PC-9 (cell line): Measurements from ENCODE around the gene NR5A1.

Source experiments
- EZH2 ChIP-seq: fragments of 200-600 bp; sonication (generic); IDR thresholded peaks from 2 replicates; pipeline ENCODE4 v1.8.0; 2017; ENCODE audit warnings: antibody characterized with exemption, low read depth
- TF ChIP-seq, protein P1 (sequence below): fragments of 200-600 bp; sonication (generic); conservative IDR thresholded peaks from 2 replicates; pipeline ENCODE4 v1.6.1; 2017; ENCODE audit warnings: mixed run types, antibody characterized with exemption, mild to moderate bottlenecking, moderate library complexity

DNA sequence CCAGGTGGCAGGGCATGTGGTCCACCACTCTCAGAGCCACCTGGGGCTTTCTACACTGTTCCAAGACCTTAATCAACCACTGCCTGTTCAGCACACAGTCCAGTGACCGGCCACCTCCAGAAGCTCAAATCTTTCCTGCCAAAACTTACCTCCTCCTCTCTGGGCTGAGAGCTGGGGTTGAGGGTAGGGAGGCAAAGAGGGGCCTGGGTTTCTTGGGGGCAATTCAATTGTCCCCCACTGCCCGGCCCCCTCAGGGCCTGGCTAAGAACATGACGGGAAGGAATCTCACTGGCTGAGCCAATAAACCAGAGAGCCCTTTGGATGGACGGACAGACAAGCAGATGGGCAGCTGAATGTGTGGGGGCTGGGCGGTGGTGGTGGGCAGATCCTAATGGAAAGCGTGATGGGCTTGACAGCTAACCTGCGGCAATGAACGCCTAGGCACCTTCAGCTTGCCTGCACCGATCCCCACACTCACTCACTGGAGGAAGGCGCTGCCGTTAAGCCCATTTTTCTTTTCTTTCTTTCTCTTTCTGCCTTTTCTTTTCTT is 5.4 kb downstream of the NR5A1 start:
- TF ChIP-seq, protein P1, sequence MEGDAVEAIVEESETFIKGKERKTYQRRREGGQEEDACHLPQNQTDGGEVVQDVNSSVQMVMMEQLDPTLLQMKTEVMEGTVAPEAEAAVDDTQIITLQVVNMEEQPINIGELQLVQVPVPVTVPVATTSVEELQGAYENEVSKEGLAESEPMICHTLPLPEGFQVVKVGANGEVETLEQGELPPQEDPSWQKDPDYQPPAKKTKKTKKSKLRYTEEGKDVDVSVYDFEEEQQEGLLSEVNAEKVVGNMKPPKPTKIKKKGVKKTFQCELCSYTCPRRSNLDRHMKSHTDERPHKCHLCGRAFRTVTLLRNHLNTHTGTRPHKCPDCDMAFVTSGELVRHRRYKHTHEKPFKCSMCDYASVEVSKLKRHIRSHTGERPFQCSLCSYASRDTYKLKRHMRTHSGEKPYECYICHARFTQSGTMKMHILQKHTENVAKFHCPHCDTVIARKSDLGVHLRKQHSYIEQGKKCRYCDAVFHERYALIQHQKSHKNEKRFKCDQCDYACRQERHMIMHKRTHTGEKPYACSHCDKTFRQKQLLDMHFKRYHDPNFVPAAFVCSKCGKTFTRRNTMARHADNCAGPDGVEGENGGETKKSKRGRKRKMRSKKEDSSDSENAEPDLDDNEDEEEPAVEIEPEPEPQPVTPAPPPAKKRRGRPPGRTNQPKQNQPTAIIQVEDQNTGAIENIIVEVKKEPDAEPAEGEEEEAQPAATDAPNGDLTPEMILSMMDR = no peak
- no peak for TF ChIP-seq EZH2
